Mesenchymal stem cell (in vitro differentiated cells and primary cell): ENCODE results near the gene EXOC6B.

ENCODE experiments used
- DNase-seq: peaks from one replicate; pipeline ENCODE4 v3.0.0-alpha.2; 2013
- H2AFZ ChIP-seq: one replicate; pipeline ENCODE4 v1.6.1; 2013; ENCODE audit warnings: low read depth, mild to moderate bottlenecking, control low read depth, inconsistent platforms, low read length, moderate library complexity
- H2AK5ac ChIP-seq: 2 replicates; pipeline ENCODE4 v1.6.1; 2013; ENCODE audit warnings: low read length, moderate library complexity, mild to moderate bottlenecking, inconsistent platforms; ENCODE audit not compliant: severe bottlenecking
- H2BK120ac ChIP-seq: one replicate; pipeline ENCODE4 v1.6.1; 2013; ENCODE audit warnings: low read depth, mild to moderate bottlenecking, inconsistent platforms, low read length, moderate library complexity
- H2BK12ac ChIP-seq, 2 experiments: one replicate each; pipeline ENCODE4 v1.6.1; 2013; ENCODE audit warnings: inconsistent platforms in 2 of 2, low read length in 2 of 2, mild to moderate bottlenecking in 2 of 2, moderate library complexity in 2 of 2, control low read depth in 1 of 2
- H2BK15ac ChIP-seq: one replicate; pipeline ENCODE4 v1.6.1; 2013; ENCODE audit warnings: mild to moderate bottlenecking, low read depth, inconsistent platforms; ENCODE audit not compliant: poor library complexity, severe bottlenecking
- H2BK5ac ChIP-seq: 2 replicates; pipeline ENCODE4 v1.6.1; 2013; ENCODE audit warnings: low read depth, mild to moderate bottlenecking, low read length, control low read depth, inconsistent platforms; ENCODE audit not compliant: poor library complexity, severe bottlenecking
- H3K14ac ChIP-seq, 2 experiments: one replicate each; pipeline ENCODE4 v1.6.1; 2013; ENCODE audit warnings: inconsistent platforms in 2 of 2, low read length in 2 of 2, control low read depth in 1 of 2, mild to moderate bottlenecking in 1 of 2, moderate library complexity in 1 of 2
- H3K18ac ChIP-seq, 2 experiments: one replicate each; pipeline ENCODE4 v1.6.1; 2013; ENCODE audit warnings: inconsistent platforms in 2 of 2, low read length in 2 of 2, control low read depth in 1 of 2, low read depth in 1 of 2, mild to moderate bottlenecking in 1 of 2
- H3K23ac ChIP-seq, 2 experiments: one replicate each; pipeline ENCODE4 v1.6.1; 2013; ENCODE audit warnings: inconsistent platforms in 2 of 2, low read length in 2 of 2, mild to moderate bottlenecking in 2 of 2, moderate library complexity in 2 of 2, control low read depth in 1 of 2
- H3K27ac ChIP-seq: 2 replicates; pipeline ENCODE4 v1.5.1; 2013; ENCODE audit warnings: mild to moderate bottlenecking, moderate library complexity, low read length, control low read depth, inconsistent platforms; ENCODE audit not compliant: poor library complexity, severe bottlenecking
- H3K27me3 ChIP-seq, 2 experiments: 2 replicates each; pipeline versions ENCODE4 v1.6.1 to v1.7.0; 2013; ENCODE audit warnings: low read length in 2 of 2, mild to moderate bottlenecking in 2 of 2, moderate library complexity in 2 of 2, control low read depth in 1 of 2, inconsistent platforms in 1 of 2; ENCODE audit not compliant: control insufficient read depth in 1 of 2, insufficient read depth in 1 of 2
- H3K36me3 ChIP-seq, 2 experiments: 2 replicates each; pipeline versions ENCODE4 v1.6.1 to v1.7.0; 2013; ENCODE audit warnings: low read length in 2 of 2, control low read depth in 1 of 2, inconsistent platforms in 1 of 2, low read depth in 1 of 2, mild to moderate bottlenecking in 1 of 2; ENCODE audit not compliant: insufficient read depth in 2 of 2, control insufficient read depth in 1 of 2
- H3K4ac ChIP-seq, 2 experiments: one replicate each; pipeline ENCODE4 v1.6.1; 2013; ENCODE audit warnings: inconsistent platforms in 2 of 2, low read length in 2 of 2, mild to moderate bottlenecking in 2 of 2, moderate library complexity in 2 of 2, control low read depth in 1 of 2, low read depth in 1 of 2
- H3K4me1 ChIP-seq: 2 replicates; pipeline ENCODE4 v1.6.1; 2013; ENCODE audit warnings: low read depth, low read length, control low read depth; ENCODE audit not compliant: control insufficient read depth, insufficient read depth
- H3K4me2 ChIP-seq: 2 replicates; pipeline ENCODE4 v1.6.1; 2013; ENCODE audit warnings: low read length, mild to moderate bottlenecking, inconsistent platforms; ENCODE audit not compliant: poor library complexity, severe bottlenecking
- H3K4me3 ChIP-seq, 2 experiments: 2 replicates each; pipeline versions ENCODE4 v1.5.1 to v1.7.0; 2013; ENCODE audit warnings: low read length in 2 of 2, mild to moderate bottlenecking in 2 of 2, control low read depth in 1 of 2, low read depth in 1 of 2; ENCODE audit not compliant: insufficient read depth in 1 of 2
- H3K79me1 ChIP-seq: replicated peaks from 2 replicates; pipeline ENCODE4 v1.6.1; 2013; ENCODE audit warnings: mild to moderate bottlenecking, control low read depth, low read length, inconsistent platforms; ENCODE audit not compliant: poor library complexity, severe bottlenecking
- H3K9ac ChIP-seq: 2 replicates; pipeline ENCODE4 v1.7.0; 2013; ENCODE audit warnings: mild to moderate bottlenecking, low read length, moderate library complexity
- H3K9me3 ChIP-seq: 2 replicates; pipeline ENCODE4 v1.7.0; 2013; ENCODE audit warnings: mild to moderate bottlenecking, low read length; ENCODE audit not compliant: control insufficient read depth
- H4K8ac ChIP-seq: one replicate; pipeline ENCODE4 v1.6.1; 2013; ENCODE audit warnings: inconsistent platforms, mild to moderate bottlenecking, low read length, moderate library complexity
- H4K91ac ChIP-seq: one replicate; pipeline ENCODE4 v1.6.1; 2013; ENCODE audit warnings: mild to moderate bottlenecking, low read length, inconsistent platforms
- whole genome bisulfite sequencing: methylation state at CpG from one replicate; pipeline ENCODE4 v1.1.7; 2013; ENCODE audit warnings: mixed read lengths; 5-methylcytosine and 5-hydroxymethylcytosine counted together

Gene EXOC6B

GRCh38 chr2:72678024-72678423, 147.8 kb downstream of the EXOC6B start:
- Histone ChIP-seq H4K91ac (peak overlapping the region; percentile 5), H3K18ac (no peak overlapping the region), H3K9ac (no peak overlapping the region), H3K23ac (no peak overlapping the region), H3K4ac (no peak overlapping the region), H3K27ac (peak overlapping the region; percentile 79), H2BK12ac (no peak overlapping the region), H4K8ac (no peak overlapping the region), H3K4me3 (no peak overlapping the region), H3K4me1 (peaks cover 7% of the 10 kb centered on the region), H3K79me1 (no peaks in the 10 kb centered on the region), H3K4me2 (peak overlapping the region; percentile 26), H3K36me3 (peaks cover 0 to 4% of the 10 kb centered on the region in 2 experiments), H2BK15ac (no peak overlapping the region), H2AFZ (no peak overlapping the region), H2AK5ac (peak overlapping the region; percentile 27), H2BK120ac (no peak overlapping the region), H3K14ac (no peak overlapping the region), H3K9me3 (no peaks in the 10 kb centered on the region), H3K27me3 (no peaks in the 10 kb centered on the region), H2BK5ac (no peak overlapping the region)
- WGBS, result 97% methylated on average over 2 of the region's 2 CpGs
- no peak for DNase-seq

DNA sequence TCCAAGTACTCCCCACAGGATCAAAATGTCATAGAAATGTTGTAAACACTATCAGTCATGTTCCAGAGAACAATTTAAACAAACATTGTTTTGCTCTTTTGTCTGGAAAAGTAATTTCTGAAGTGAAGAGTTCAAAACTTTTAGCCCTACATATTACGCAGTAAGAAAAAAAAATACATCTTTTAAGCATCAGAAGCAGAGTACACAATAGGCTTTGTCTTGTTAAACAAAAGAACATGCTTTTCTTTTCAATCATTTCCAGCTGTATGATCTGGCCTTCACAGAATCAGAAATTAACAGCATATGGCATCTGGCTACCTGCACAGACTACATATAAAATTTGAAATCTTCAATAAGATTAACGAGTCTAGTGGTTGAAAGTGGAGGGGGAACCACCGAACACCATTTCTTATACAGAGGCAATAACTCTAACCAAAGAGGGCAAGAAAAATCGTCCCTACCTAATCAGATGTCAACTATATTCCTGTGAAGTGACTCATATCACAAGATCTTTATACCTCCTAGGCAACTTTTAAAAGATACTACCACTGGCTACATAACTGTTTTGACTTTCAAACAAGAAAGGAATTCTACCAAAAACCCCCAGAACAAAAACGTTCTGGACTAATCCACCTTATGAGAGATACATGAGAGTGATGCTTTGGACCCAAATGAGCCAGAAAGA, 149.3 kb downstream of the EXOC6B start:
- no peak overlapping the region for H2AK5ac ChIP-seq
- H3K14ac ChIP-seq, result no peak overlapping the region
- H3K4me3 ChIP-seq, result no peak overlapping the region

DNA sequence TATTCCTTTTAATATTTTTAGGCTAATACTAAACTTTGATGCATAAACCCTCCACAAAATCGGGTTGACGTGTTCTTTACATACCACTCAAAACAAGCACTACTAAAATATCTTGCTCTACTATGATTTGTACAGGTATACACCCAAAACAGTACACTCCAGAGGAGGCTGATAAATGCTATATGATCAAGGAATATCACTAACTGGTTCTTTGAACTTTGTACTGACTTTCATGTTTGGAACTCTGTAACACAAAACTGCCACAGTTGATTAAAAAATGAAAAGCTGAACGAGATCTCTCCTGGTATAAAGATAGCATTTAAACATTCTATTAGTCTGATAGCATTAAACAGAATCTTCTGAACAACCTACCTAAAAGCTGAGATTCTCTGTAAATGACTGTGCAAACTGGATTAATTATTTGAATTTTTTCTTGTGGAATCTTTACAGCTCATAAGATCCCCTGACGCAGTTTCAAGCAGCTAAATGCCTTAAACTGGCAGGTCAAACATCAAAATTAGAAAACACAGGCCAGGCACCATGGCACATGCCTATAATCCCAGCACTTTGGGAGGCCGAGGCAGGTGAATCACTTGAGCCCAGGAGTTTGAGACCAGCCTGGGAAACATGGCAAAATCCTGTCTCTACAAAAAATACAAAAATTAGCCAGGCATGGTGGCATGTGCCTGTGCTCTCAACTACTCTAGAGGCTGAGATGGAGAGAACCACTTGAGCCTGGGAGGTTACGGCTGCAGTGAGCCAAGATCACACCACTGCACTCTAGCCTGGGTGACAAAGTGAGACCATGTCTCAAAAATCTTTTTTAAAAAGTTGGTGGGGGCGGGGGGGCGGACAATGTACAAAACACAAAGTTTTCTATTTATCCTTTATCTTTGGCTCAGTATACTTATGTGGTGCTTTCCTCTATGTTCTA, 150.6 kb downstream of the EXOC6B start:
- Histone ChIP-seq H3K9ac (no peak overlapping the region), H3K27ac (peak overlapping the region; percentile 40), H3K27me3 (no peaks in the 10 kb centered on the region), H3K18ac (no peak overlapping the region), H3K4me2 (no peak overlapping the region), H2AFZ (no peak overlapping the region), H2BK12ac (no peak overlapping the region), H2BK15ac (no peak overlapping the region), H3K4me1 (peaks cover 7% of the 10 kb centered on the region), H3K23ac (no peak overlapping the region), H3K14ac (no peak overlapping the region), H2AK5ac (no peak overlapping the region), H4K91ac (no peak overlapping the region), H3K79me1 (peaks cover 6% of the 10 kb centered on the region), H2BK5ac (no peak overlapping the region), H4K8ac (no peak overlapping the region), H3K36me3 (peaks cover 0 to 4% of the 10 kb centered on the region in 2 experiments), H3K4ac (no peak overlapping the region), H3K9me3 (no peaks in the 10 kb centered on the region), H3K4me3 (no peak overlapping the region), H2BK120ac (no peak overlapping the region)
- 100% methylated on average over 5 of the region's 8 CpGs for WGBS
- no peak for DNase-seq

More for the DNA sequence above, 149.3 kb downstream of the EXOC6B start:
- no peak overlapping the region for H2BK15ac ChIP-seq
- no peak overlapping the region for H3K4me2 ChIP-seq
- H2BK12ac ChIP-seq, result no peak overlapping the region
- no peaks in the 10 kb centered on the region for H3K27me3 ChIP-seq
- H3K18ac ChIP-seq, result no peak overlapping the region
- H4K91ac ChIP-seq, result no peak overlapping the region
- peaks cover 0 to 4% of the 10 kb centered on the region in 2 experiments for H3K36me3 ChIP-seq
- no peak overlapping the region for H3K9ac ChIP-seq
- no peaks in the 10 kb centered on the region for H3K9me3 ChIP-seq
- peaks cover 2% of the 10 kb centered on the region for H3K79me1 ChIP-seq
- peaks cover 7% of the 10 kb centered on the region for H3K4me1 ChIP-seq
- H2BK120ac ChIP-seq, result no peak overlapping the region
- no peak for DNase-seq
- H3K4ac ChIP-seq, result no peak overlapping the region
- H4K8ac ChIP-seq, result no peak overlapping the region
- no peak overlapping the region for H3K23ac ChIP-seq
- WGBS, result 76% methylated on average over 5 of the region's 5 CpGs
- H2AFZ ChIP-seq, result no peak overlapping the region
- peak overlapping the region; percentile 60 for H3K27ac ChIP-seq
- H2BK5ac ChIP-seq, result no peak overlapping the region

- Histone ChIP-seq H2AFZ (no peak overlapping the region), H3K9ac (no peak overlapping the region), H3K4me3 (no peak overlapping the region), H2AK5ac (no peak overlapping the region), H3K4ac (no peak overlapping the region), H3K23ac (no peak overlapping the region), H3K27me3 (no peaks in the 10 kb centered on the region), H2BK120ac (no peak overlapping the region), H4K8ac (no peak overlapping the region), H2BK5ac (no peak overlapping the region), H3K36me3 (peaks cover 0 to 4% of the 10 kb centered on the region in 2 experiments), H4K91ac (no peak overlapping the region), H3K18ac (no peak overlapping the region), H3K9me3 (no peaks in the 10 kb centered on the region), H3K14ac (no peak overlapping the region), H3K4me2 (no peak overlapping the region), H3K79me1 (peaks cover 11% of the 10 kb centered on the region), H2BK15ac (no peak overlapping the region), H3K27ac (peak overlapping the region; percentile 65), H2BK12ac (no peak overlapping the region), H3K4me1 (peaks cover 4% of the 10 kb centered on the region)
- WGBS, result 95% methylated on average over 2 of the region's 2 CpGs
- DNase-seq, result no peak
Observed at GRCh38 chr2:72673279-72673678, 152.6 kb downstream of the EXOC6B start.
